Retinal pigment epithelial cell (primary cell): ENCODE measurements around the gene LYST.
A peak's percentile ranks its signal among the peaks of the same experiment; 100 is the strongest.

Source experiments
- DNase-seq: peaks from one replicate; pipeline ENCODE4 v3.0.0-alpha.2; 2010; ENCODE audit warnings: low read depth
- H3K4me3 ChIP-seq: 2 replicates; pipeline ENCODE4 v1.5.1; 2011; ENCODE audit warnings: mild to moderate bottlenecking, low read length, control low read depth, moderate library complexity
- TF ChIP-seq, protein P1 (sequence below): conservative IDR thresholded peaks from 2 replicates; pipeline ENCODE4 v1.5.1; 2011; ENCODE audit warnings: low read depth, low read length, control low read depth, inconsistent platforms

LYST gene

DNA sequence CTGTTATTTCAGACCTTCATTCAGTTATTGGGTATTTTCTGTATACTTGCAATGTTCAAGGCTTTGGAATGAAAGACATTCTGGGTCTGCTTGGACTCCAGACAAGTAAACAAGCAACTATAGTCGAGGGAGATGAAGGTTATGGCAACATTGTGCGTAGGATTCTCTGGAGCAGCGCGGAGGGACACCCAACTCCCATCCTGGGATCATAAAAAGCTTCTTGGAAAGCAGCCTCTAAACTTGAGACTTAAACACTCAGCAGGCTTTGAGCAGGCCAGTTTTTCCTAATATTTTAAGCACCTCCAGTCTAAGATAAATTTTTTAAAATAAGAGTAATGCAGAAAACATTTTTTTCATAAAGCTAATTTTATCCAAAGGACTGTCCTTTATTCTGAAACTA is 7.6 kb upstream of the LYST start:
- H3K4me3 ChIP-seq: no peak overlapping the region
- TF ChIP-seq, protein P1, sequence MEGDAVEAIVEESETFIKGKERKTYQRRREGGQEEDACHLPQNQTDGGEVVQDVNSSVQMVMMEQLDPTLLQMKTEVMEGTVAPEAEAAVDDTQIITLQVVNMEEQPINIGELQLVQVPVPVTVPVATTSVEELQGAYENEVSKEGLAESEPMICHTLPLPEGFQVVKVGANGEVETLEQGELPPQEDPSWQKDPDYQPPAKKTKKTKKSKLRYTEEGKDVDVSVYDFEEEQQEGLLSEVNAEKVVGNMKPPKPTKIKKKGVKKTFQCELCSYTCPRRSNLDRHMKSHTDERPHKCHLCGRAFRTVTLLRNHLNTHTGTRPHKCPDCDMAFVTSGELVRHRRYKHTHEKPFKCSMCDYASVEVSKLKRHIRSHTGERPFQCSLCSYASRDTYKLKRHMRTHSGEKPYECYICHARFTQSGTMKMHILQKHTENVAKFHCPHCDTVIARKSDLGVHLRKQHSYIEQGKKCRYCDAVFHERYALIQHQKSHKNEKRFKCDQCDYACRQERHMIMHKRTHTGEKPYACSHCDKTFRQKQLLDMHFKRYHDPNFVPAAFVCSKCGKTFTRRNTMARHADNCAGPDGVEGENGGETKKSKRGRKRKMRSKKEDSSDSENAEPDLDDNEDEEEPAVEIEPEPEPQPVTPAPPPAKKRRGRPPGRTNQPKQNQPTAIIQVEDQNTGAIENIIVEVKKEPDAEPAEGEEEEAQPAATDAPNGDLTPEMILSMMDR: no peak
- no peak for DNase-seq

DNA sequence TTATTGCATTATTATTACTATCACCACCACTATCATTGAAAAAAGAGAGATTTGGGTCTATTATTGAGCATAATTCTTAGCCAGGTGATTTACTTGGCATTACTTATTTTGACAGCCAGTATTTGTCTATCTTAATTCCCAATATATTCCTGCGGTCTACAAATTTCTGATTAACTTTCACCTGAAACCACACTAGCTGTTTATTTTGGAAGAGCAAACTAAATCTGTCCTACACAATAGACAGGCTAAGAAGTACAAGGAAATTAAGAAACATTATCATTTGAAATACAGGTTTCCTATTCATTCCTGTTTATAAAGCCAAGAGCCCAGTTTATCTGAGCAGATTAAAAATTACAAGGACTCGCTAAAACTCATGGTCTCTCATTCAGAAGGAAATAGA is 6.9 kb upstream of the LYST start:
- TF ChIP-seq, protein P1: no peak
- no peak overlapping the region for H3K4me3 ChIP-seq
- DNase-seq: no peak

DNA sequence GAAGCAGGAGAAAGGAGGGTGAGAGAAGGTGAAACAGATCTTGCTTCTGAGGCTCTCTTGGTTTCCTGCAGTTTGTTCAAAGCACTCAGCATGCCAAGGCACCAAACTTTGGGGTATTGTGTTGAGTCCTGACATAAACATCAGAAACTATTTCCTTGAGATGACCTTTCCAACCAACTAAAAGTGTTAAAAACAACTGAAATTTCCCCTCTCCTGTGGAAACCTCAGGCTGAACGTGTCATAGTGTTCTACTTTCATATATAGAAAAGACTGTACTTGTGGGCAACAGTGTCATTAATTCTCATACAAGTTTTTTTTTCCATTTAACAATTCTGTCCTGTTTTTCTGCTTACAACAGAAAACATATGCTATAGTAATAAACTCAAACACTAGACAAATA is 6.3 kb upstream of the LYST start:
- H3K4me3 ChIP-seq: no peak overlapping the region
- no peak for DNase-seq

DNA sequence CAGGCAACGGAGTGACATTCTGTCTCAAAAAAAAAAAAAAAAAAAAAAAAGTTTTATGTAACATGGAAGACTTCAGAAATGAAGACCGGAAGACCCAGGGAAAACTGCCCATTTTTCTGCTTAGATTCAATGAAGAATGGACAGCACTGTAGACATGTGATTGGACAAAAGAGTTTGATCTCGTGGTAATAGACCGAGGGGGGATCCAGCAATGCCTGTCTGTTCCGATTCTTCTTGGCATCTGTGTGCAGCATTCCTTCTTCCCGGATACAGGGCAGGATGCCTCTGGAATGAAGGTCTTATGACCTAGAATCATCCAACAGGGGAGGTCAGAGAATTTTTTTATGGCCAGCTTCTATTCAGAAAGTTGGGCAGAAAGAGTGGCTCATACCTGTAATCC is 5.6 kb upstream of the LYST start:
- no peak for DNase-seq
- no peak overlapping the region for H3K4me3 ChIP-seq
- TF ChIP-seq, protein P1: no peak

More for the DNA sequence above, 6.3 kb upstream of the LYST start:
- TF ChIP-seq, protein P1: no peak

DNA sequence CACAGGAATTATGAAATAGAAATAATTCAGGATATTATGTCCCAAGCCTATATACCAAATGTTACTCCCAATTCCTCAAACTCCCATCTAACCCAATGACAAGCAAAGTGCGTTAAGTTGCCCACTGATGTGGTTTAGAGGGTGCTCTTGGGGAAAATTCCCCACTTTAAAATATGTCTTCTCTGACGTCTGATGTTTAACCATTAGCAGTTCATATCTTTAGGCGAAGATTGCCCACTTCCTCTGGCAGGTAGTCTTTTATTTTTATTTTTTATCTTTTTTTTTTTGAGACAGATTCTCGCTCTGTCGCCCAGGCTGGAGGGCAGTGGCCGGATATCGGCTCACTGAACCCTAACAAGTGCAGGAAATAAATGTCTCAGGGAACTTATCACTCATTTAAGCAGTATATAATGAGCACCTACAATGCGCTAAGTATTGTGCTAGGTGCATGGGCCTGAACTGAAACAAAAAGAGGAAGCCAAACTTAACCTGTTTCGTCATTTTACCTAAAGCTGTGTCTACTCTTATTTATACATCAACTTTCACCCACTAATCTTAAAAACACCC is 1.3 kb upstream of the LYST start:
- no peak for DNase-seq
- peak overlapping the region; percentile 88 for H3K4me3 ChIP-seq

DNA sequence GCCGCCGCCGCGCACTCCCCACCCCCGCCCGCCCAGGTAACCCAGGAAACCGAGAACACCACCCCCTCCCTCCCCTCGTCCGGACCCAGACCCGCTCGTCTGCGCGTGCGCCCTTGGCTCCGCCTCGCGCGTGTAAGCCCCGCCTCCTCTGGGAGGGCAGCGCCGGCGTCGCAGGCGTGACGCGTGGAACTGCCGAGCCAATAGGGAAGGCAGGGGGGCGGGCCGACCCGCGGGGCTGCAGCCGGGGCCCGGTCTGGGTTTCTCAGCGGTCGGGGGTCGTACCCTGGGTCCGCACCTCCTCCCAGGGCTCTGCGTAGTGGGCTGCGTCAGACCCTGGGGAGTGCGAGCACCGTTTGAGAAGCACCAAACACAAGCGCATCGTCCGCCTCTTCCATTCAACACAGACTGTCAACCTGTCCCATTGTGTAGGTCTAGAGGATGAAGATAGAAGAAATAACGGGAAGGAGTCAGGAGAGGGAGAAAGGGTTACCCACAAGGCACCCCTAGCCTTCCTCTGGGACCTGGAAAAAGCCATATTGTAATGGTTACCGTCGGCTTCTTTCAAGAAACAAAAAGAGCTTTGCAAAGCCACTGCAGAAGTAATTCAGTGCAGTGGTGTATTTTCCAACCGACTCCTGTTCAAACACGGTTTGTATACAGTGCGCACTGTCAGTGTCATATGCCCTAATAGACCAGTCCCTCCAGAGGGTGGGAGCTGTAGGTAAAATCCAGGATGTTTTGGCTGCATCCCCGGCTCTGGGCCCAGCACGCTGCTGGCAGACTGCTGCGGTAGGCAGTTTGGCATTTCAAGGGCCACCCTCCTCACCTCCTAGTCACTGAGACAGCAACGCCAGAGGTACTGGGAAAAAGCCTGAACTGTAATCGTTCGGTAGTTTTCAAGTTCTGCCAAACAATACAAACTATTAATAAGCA is 473 bp upstream of the LYST start:
- peak overlapping the region; percentile 88 for H3K4me3 ChIP-seq
- TF ChIP-seq, protein P1: no peak
- peak; percentile 78 for DNase-seq

More for the DNA sequence above, 1.3 kb upstream of the LYST start:
- TF ChIP-seq, protein P1: no peak
